ENCODE measurements around the gene OCA2. TPM values are rescaled to one million over a fixed set of nuclear protein-coding genes. Genes with fewer than 3 reads are reported as not detected.
"Not testable (repeated sequence)": the region's sequence is repeated elsewhere in the genome, so short reads cannot be mapped to it uniquely, and the experiment has no call there.

The OCA2 gene
- polyA plus RNA-seq, 1 donor from 2014 or later = not detected

GRCh38 chr15:28125673-28126651, 26.8 kb upstream of the OCA2 start:
- Mint-ChIP-seq H3K36me3 (peaks cover 12% of the 10 kb centered on the region), H3K27ac (peak overlapping the region in 2 of 3 donors; percentile 53 to 65), H3K27me3 (no peaks in the 10 kb centered on the region), H3K4me3 (no peak overlapping the region), H3K9me3 (no peaks in the 10 kb centered on the region), H3K4me1 (peaks cover 10 to 22% (median 12%) of the 10 kb centered on the region in 3 donors)

DNA sequence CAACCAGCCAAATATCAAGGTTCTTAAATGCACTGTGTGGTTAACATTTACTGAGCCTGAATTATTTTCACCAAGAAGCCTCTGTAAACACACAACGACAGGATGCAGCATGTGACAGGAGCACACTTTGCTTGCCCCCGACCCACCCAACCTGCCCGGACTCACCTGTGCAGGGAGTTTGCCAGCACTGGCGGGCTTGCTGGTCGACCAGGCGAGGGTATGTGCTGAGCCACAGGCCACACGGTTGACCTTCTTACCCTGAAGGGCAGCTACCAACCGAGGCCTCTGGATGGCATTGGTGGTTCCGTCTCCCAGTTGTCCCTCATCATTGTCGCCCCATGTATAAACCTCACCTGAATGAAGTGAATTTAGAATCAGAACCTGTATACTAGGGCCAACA, 25.7 kb upstream of the OCA2 start:
- Mint-ChIP-seq H3K4me1 (peaks cover 10 to 22% (median 12%) of the 10 kb centered on the region in 3 donors), H3K36me3 (peaks cover 12% of the 10 kb centered on the region), H3K27me3 (no peaks in the 10 kb centered on the region), H3K4me3 (no peak overlapping the region), H3K27ac (no peak overlapping the region), H3K9me3 (no peaks in the 10 kb centered on the region)

GRCh38 chr15:28123408-28124023, 24.4 kb upstream of the OCA2 start:
- Mint-ChIP-seq H3K9me3 (no peaks in the 10 kb centered on the region), H3K36me3 (peaks cover 10% of the 10 kb centered on the region), H3K27me3 (no peaks in the 10 kb centered on the region), H3K4me3 (no peak overlapping the region), H3K27ac (peak overlapping the region in 1 of 3 donors; percentile 69), H3K4me1 (peaks cover 10 to 19% (median 12%) of the 10 kb centered on the region in 3 donors)

- Mint-ChIP-seq H3K4me3 (no peak overlapping the region), H3K36me3 (peaks cover 11% of the 10 kb centered on the region), H3K4me1 (peaks cover 5 to 8% (median 7%) of the 10 kb centered on the region in 3 donors), H3K27me3 (no peaks in the 10 kb centered on the region), H3K9me3 (no peaks in the 10 kb centered on the region), H3K27ac (no peak overlapping the region)
Observed at GRCh38 chr15:28122038-28122949, 23.2 kb upstream of the OCA2 start.

GRCh38 chr15:28121577-28121976, 22.5 kb upstream of the OCA2 start:
- not testable (repeated sequence) for H3K4me3 Mint-ChIP-seq, H3K4me1 Mint-ChIP-seq, H3K27me3 Mint-ChIP-seq, H3K27ac Mint-ChIP-seq, H3K9me3 Mint-ChIP-seq
- peaks cover 11% of the 10 kb centered on the region for H3K36me3 Mint-ChIP-seq

DNA sequence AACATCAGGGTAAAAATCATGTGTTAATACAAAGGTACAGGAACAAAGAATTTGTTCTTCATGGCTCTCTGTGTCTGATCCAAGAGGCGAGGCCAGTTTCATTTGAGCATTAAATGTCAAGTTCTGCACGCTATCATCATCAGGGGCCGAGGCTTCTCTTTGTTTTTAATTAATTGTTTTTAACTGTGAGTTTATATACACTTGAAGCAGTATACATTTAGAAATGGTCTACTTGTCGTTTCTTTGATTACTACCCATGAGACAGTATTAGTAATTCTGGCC, 21.2 kb upstream of the OCA2 start:
- H3K4me3 Mint-ChIP-seq = no peak overlapping the region
- peaks cover 14% of the 10 kb centered on the region for H3K36me3 Mint-ChIP-seq
- H3K9me3 Mint-ChIP-seq = no peaks in the 10 kb centered on the region
- H3K4me1 Mint-ChIP-seq = peaks cover 4% of the 10 kb centered on the region in 3 donors
- no peak overlapping the region for H3K27ac Mint-ChIP-seq
- no peaks in the 10 kb centered on the region for H3K27me3 Mint-ChIP-seq

DNA sequence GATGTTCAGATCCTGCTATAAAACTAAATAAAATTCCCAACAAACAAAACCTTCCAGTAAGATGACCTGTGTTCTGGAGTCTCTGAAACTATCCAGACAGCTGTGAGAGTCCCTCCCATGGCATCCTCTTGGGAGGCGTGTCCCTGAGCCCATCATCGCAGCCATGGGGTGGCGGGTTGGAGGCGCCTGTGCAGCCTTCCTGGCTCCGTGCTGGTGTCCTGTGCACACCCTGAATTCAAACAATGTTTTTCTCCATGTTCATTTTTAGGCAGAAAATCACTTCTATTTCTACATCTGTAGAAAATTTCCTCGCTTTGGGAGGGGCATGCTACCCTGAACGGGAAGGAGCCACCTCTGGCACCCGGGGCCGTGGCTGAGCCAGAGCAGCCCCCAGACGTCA, 19.4 kb upstream of the OCA2 start:
- Mint-ChIP-seq H3K36me3 (peaks cover 11% of the 10 kb centered on the region), H3K4me1 (peaks cover 2 to 3% (median 3%) of the 10 kb centered on the region in 3 donors)

DNA sequence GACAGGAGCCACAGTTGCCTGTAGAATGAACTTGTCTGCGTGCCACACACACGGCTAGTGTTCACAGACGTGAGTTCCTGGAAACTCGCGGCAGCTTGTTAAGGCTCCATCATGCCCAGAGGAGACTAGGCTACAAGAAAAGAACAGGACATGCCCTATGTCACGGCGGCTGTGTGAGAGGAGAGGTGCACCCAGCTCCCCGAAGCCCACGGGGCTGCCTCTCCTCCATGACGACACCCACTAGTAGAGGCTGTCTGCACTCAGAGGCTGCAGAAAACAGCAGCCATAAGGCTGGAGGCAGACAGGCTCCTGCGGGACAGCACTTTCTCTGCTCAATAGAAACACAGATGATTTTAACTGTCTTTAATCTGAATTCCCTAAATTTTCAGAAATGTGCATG, 19.0 kb upstream of the OCA2 start:
- H3K27me3 Mint-ChIP-seq = no peaks in the 10 kb centered on the region
- H3K9me3 Mint-ChIP-seq = no peaks in the 10 kb centered on the region
- peaks cover 10% of the 10 kb centered on the region for H3K36me3 Mint-ChIP-seq
- no peak overlapping the region for H3K4me3 Mint-ChIP-seq
- no peaks in the 10 kb centered on the region for H3K4me1 Mint-ChIP-seq
- peak overlapping the region in 1 of 3 donors; percentile 62 for H3K27ac Mint-ChIP-seq

More for the DNA sequence above, 19.4 kb upstream of the OCA2 start:
- Mint-ChIP-seq H3K27me3 (no peaks in the 10 kb centered on the region), H3K4me3 (no peak overlapping the region), H3K9me3 (no peaks in the 10 kb centered on the region), H3K27ac (no peak overlapping the region)

- Mint-ChIP-seq H3K27me3 (no peaks in the 10 kb centered on the region), H3K27ac (peak overlapping the region in 2 of 3 donors; percentile 62 to 76), H3K9me3 (no peaks in the 10 kb centered on the region), H3K4me3 (no peak overlapping the region), H3K36me3 (peaks cover 7% of the 10 kb centered on the region), H3K4me1 (no peaks in the 10 kb centered on the region)
Observed at GRCh38 chr15:28117432-28117990, 18.4 kb upstream of the OCA2 start.

DNA sequence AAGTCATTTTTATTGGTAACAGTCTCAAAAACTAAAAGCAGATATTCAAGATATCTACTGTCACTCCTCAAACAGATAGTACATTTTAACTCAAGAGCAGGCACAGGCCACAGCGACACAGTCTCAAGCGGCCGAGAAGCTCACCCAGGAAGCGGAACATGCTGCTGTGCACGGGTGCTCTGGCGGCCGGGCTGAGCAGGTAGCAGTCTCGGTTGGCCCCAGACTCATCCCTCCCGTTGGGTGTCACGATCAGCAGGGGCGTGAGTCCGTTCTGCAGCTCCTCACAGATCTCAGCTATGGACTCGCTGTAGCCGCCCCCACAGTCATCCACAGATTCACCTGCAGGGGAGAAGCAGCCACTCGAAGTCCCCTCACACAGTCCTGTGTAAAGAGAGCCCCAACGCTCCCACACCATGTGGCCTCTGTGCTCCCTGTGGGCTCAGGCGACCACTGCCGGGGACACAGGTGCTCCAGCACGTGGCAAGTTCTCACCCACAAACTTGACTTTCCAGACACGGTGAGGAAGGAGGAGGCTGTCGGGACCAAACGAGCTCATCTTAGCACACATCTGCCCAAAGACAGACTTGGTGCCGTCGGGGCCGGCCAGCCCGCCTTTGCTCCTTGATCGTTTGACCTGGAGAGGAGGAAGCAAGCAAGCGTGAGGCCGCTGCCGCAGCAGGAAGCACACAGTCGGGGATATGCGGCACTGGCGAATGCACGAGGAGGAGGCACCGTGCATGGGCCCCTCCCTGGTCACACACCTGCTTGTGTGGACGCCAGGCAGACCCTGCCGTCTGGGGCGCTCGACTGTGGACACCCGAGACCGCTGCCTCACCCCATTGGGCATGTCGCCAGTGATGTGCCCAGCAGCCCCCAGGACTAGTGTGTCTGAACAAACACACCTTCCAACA, 17.7 kb upstream of the OCA2 start:
- H3K4me3 Mint-ChIP-seq = no peak overlapping the region
- no peaks in the 10 kb centered on the region for H3K9me3 Mint-ChIP-seq

DNA sequence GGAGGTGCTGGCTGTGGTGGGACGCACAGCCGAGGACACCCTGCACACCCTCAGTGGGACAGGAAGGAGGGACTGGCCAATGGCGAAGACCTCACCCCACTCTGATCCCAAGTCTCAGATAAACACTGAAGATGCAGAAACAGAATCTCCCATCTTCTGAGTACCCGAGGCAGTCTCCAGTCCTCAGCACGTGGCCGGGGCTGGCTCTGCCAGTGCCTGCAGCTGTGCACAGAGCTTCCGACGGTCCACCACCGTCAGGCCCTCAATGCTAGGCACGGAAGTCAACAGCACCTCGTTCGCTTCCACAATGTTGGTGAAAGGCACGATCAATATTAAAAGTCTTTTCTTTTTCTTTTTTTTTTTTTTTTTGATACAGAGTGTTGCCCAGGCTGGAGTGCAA, 16.8 kb upstream of the OCA2 start:
- Mint-ChIP-seq H3K27ac (no peak overlapping the region), H3K4me3 (no peak overlapping the region), H3K4me1 (no peaks in the 10 kb centered on the region), H3K36me3 (peaks cover 18% of the 10 kb centered on the region), H3K9me3 (no peaks in the 10 kb centered on the region), H3K27me3 (no peaks in the 10 kb centered on the region)

More for the DNA sequence above, 17.7 kb upstream of the OCA2 start:
- Mint-ChIP-seq H3K27me3 (no peaks in the 10 kb centered on the region), H3K27ac (no peak overlapping the region), H3K36me3 (peaks cover 12% of the 10 kb centered on the region), H3K4me1 (no peaks in the 10 kb centered on the region)

GRCh38 chr15:28114721-28115622, 15.9 kb upstream of the OCA2 start:
- H3K27me3 Mint-ChIP-seq = no peaks in the 10 kb centered on the region
- H3K4me3 Mint-ChIP-seq = no peak overlapping the region
- no peak overlapping the region for H3K27ac Mint-ChIP-seq
- H3K4me1 Mint-ChIP-seq = no peaks in the 10 kb centered on the region
- H3K9me3 Mint-ChIP-seq = no peaks in the 10 kb centered on the region
- peaks cover 18% of the 10 kb centered on the region for H3K36me3 Mint-ChIP-seq

GRCh38 chr15:28114114-28114455, 15.0 kb upstream of the OCA2 start:
- Mint-ChIP-seq H3K36me3 (peaks cover 18% of the 10 kb centered on the region), H3K9me3 (no peaks in the 10 kb centered on the region), H3K27ac (no peak overlapping the region), H3K27me3 (no peaks in the 10 kb centered on the region), H3K4me3 (no peak overlapping the region), H3K4me1 (no peaks in the 10 kb centered on the region)

Data from IgD-negative memory B cell (primary cell).